Esophagus muscularis mucosa (tissue), 4 donors: ENCODE data around the gene TANGO2. TPM values are rescaled to one million over a fixed set of nuclear protein-coding genes. Genes with fewer than 3 reads are reported as not detected.

ENCODE experiments used
- DNase-seq: peaks from one replicate; pipeline ENCODE4 v3.0.0-alpha.2; 2017; ENCODE audit errors: extremely low spot score
- H3K27ac ChIP-seq, 4 donors: fragments of 200-600 bp; sonication (generic); replicated peaks in 1 of 4; 1 replicate in 3 of 4; 2 replicates in 1 of 4; pipeline ENCODE4 v1.5.1; 2016 to 2019; ENCODE audit warnings: mild to moderate bottlenecking in 1 of 4
- H3K27me3 ChIP-seq, 4 donors: fragments of 200-600 bp; sonication (generic); one replicate each; pipeline versions ENCODE4 v1.5.1 to v1.6.0; 2016 to 2019
- H3K36me3 ChIP-seq, 4 donors: fragments of 200-600 bp; sonication (generic); one replicate each; pipeline ENCODE4 v1.5.1; 2016 to 2019
- H3K4me1 ChIP-seq, 4 donors: fragments of 200-600 bp; sonication (generic); one replicate each; pipeline ENCODE4 v1.5.1; 2016 to 2019
- H3K4me3 ChIP-seq, 4 donors: fragments of 200-600 bp; sonication (generic); 1 replicate in 2 of 4; 2 replicates in 2 of 4; pipeline ENCODE4 v1.5.1; 2016 to 2019; ENCODE audit warnings: mild to moderate bottlenecking in 4 of 4, moderate library complexity in 1 of 4
- H3K9me3 ChIP-seq, 4 donors: fragments of 200-600 bp; sonication (generic); 1 replicate in 3 of 4; 2 replicates in 1 of 4; pipeline ENCODE4 v1.5.1; 2016 to 2019
- CTCF ChIP-seq, 3 experiments: fragments of 200-600 bp in 2 of 3; fragments of 450-650 bp in 1 of 3; sonication (generic) in 2 of 3; IDR thresholded peaks; one replicate each; pipeline ENCODE4 v1.5.1; 2017 to 2019; ENCODE audit warnings: antibody characterized with exemption in 3 of 3, mild to moderate bottlenecking in 2 of 3, moderate library complexity in 1 of 3
- EP300 ChIP-seq: sonication (generic); formaldehyde crosslinking; IDR thresholded peaks from one replicate; pipeline ENCODE4 v1.6.1; 2017; ENCODE audit warnings: antibody characterized with exemption
- POLR2A ChIP-seq: fragments of 450-650 bp; IDR thresholded peaks from one replicate; pipeline ENCODE4 v1.6.1; 2017; ENCODE audit warnings: antibody characterized with exemption, moderate library complexity, mild to moderate bottlenecking, low read depth
- POLR2AphosphoS5 ChIP-seq, 2 donors: sonication (generic); formaldehyde crosslinking; IDR thresholded peaks; one replicate each; pipeline ENCODE4 v1.6.1; 2017; ENCODE audit warnings: antibody characterized with exemption in 2 of 2
- WGBS: methylation state at CpG from one replicate; pipeline ENCODE4 v1.1.5; 2018; 5-methylcytosine and 5-hydroxymethylcytosine counted together
- intact Hi-C: fragments of 100-400 bp; cut with DNase I; formaldehyde crosslinking; loops from one replicate; pipeline ENCODE4 v1.15.1; 2023
- total RNA-seq, 4 donors: library from RNA; depleted of rRNA; stranded (reverse); fragments of >200 nt; gene quantifications; one replicate each; pipeline versions ENCODE4 v1.1.0 to v1.2.1, GENCODE V29; 2016

TANGO2 gene
- total RNA-seq, 4 donors from 2014 or later, result 37.1 to 44.4 (median 42.3) TPM

GRCh38 chr22:20063271-20064139 lies 42.6 kb downstream of the TANGO2 start:
- DNase-seq, result no peak
- Histone ChIP-seq H3K4me1 (no peaks in the 10 kb centered on the region), H3K9me3 (no peaks in the 10 kb centered on the region), H3K4me3 (no peak overlapping the region), H3K27ac (no peak overlapping the region), H3K27me3 (no peaks in the 10 kb centered on the region), H3K36me3 (peaks cover 10 to 81% (median 53%) of the 10 kb centered on the region in 4 donors)
- no peak for TF ChIP-seq CTCF (IDR thresholded peaks at IDR 0.05)
- TF ChIP-seq EP300, result no peak
- WGBS, result 85% methylated on average over 17 of the region's 27 CpGs
- intact Hi-C loops, result no loop called here

- WGBS, result 100% methylated on average over 1 of the region's 3 CpGs
- H3K4me3 ChIP-seq, result no peak overlapping the region
- H3K9me3 ChIP-seq, result no peaks in the 10 kb centered on the region
- H3K4me1 ChIP-seq, result no peaks in the 10 kb centered on the region
- H3K36me3 ChIP-seq, result peaks cover 10 to 75% (median 50%) of the 10 kb centered on the region in 4 donors
- intact Hi-C loops, result no loop called here
- no peak for DNase-seq
- no peaks in the 10 kb centered on the region for H3K27me3 ChIP-seq
- no peak for TF ChIP-seq POLR2AphosphoS5 (IDR thresholded peaks at IDR 0.05)
- TF ChIP-seq POLR2A, result no peak
- TF ChIP-seq EP300, result no peak
- no peak for TF ChIP-seq CTCF (IDR thresholded peaks at IDR 0.05)
- no peak overlapping the region for H3K27ac ChIP-seq
Observed at GRCh38 chr22:20064140-20064480, 43.2 kb downstream of the TANGO2 start.

GRCh38 chr22:20064545-20065262 lies 43.8 kb downstream of the TANGO2 start:
- TF ChIP-seq EP300 (no peak), CTCF (IDR thresholded peaks at IDR 0.05) (no peak), POLR2AphosphoS5 (IDR thresholded peaks at IDR 0.05) (no peak), POLR2A (no peak)
- Histone ChIP-seq H3K27me3 (no peaks in the 10 kb centered on the region), H3K9me3 (no peaks in the 10 kb centered on the region), H3K4me3 (no peak overlapping the region), H3K27ac (no peak overlapping the region), H3K4me1 (no peaks in the 10 kb centered on the region), H3K36me3 (peaks cover 10 to 69% (median 50%) of the 10 kb centered on the region in 4 donors)
- no peak for DNase-seq
- WGBS, result 85% methylated on average over 16 of the region's 18 CpGs
- intact Hi-C loops, result no loop called here

- Histone ChIP-seq H3K27me3 (no peaks in the 10 kb centered on the region), H3K4me1 (no peaks in the 10 kb centered on the region), H3K27ac (no peak overlapping the region), H3K4me3 (no peak overlapping the region), H3K36me3 (peaks cover 10 to 56% (median 41%) of the 10 kb centered on the region in 4 donors), H3K9me3 (no peaks in the 10 kb centered on the region)
- no peak for DNase-seq
- intact Hi-C loops, result no loop called here
- 90% methylated on average over 13 of the region's 14 CpGs for WGBS
- no peak for TF ChIP-seq POLR2A
Observed at GRCh38 chr22:20065896-20066616, 45.1 kb downstream of the TANGO2 start.
